BLaER1 treated with 17β-estradiol and CSF1 and Interleukin-3, amounts not matched to agents 10 nM and 100 nM (cell line): ENCODE results near the gene ZFP28.

ENCODE experiments used
- H3K27ac ChIP-seq, 11 experiments: shearing (Covaris generic); formaldehyde crosslinking; 2 replicates each; pipeline ENCODE4 v1.8.1; 2022
- H3K27me3 ChIP-seq, 11 experiments: shearing (Covaris generic); formaldehyde crosslinking; 2 replicates each; pipeline ENCODE4 v1.8.1; 2022
- H3K36me3 ChIP-seq, 11 experiments: shearing (Covaris generic); formaldehyde crosslinking; 2 replicates each; pipeline ENCODE4 v1.8.1; 2022
- H3K4me1 ChIP-seq, 10 experiments: shearing (Covaris generic); formaldehyde crosslinking; 2 replicates each; pipeline ENCODE4 v1.8.1; 2022
- H3K4me2 ChIP-seq, 11 experiments: shearing (Covaris generic); formaldehyde crosslinking; 2 replicates each; pipeline ENCODE4 v1.8.1; 2022
- H3K4me3 ChIP-seq, 10 experiments: shearing (Covaris generic); formaldehyde crosslinking; 2 replicates each; pipeline ENCODE4 v1.8.1; 2022
- H3K9ac ChIP-seq, 11 experiments: shearing (Covaris generic); formaldehyde crosslinking; 2 replicates each; pipeline ENCODE4 v1.8.1; 2022
- H3K9me3 ChIP-seq, 11 experiments: shearing (Covaris generic); formaldehyde crosslinking; replicated peaks in 1 of 11; 2 replicates each; pipeline ENCODE4 v1.8.1; 2022
- H4K20me1 ChIP-seq, 11 experiments: shearing (Covaris generic); formaldehyde crosslinking; 2 replicates each; pipeline ENCODE4 v1.8.1; 2022
- Cebpa-rat ChIP-seq, 11 experiments: shearing (Covaris generic); IDR thresholded peaks; 2 replicates each; pipeline ENCODE4 v1.8.1; 2022

ZFP28 gene

GRCh38 chr19:56538761-56539263 is at the start of gene ZFP28:
Gene ZFP28, plus strand, starts transcription at chr19:56538948. Its CDS starts 71 bp downstream, at chr19:56539019.
- no peak for TF ChIP-seq Cebpa-rat (IDR thresholded peaks at IDR 0.05)
- H3K4me2 ChIP-seq, result peak within 1 kb of the TSS; percentile 87 to 98 (median 93)
- H3K9me3 ChIP-seq, result peaks cover 82 to 93% (median 88%) of the 10 kb centered on the region in 11 experiments
- no peaks in the 10 kb centered on the region for H3K27me3 ChIP-seq
- peaks cover 10 to 27% (median 13%) of the 10 kb centered on the region in 10 experiments for H3K4me1 ChIP-seq
- H3K27ac ChIP-seq, result peak within 1 kb of the TSS; percentile 81 to 97 (median 93)
- H3K36me3 ChIP-seq, result peaks cover 37 to 58% (median 45%) of the 10 kb centered on the region in 11 experiments
- H4K20me1 ChIP-seq, result no peaks in the 10 kb centered on the region
- peak within 1 kb of the TSS; percentile 70 to 91 (median 83) for H3K4me3 ChIP-seq
- peak within 1 kb of the TSS; percentile 84 to 92 (median 89) for H3K9ac ChIP-seq

DNA sequence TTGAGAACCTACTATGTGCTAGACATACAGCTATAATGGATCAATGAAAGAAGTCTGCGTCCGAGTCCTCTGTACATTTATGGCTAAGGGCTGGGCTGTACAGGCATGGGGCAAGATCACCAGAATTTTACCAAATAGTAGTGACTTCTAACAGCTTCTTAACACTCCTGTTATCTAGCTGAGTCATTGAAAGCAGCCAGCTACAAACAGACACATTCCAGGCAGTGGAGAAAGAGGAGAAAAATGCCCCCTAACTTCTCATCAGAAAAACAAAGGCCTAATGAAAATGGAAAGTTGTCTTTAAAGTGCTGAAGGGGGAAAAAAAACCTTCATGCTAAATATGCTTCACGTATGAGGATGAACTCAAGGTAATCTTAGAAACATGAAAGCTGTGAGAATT is 47.3 kb upstream of the ZFP28 start:
- Histone ChIP-seq H3K27me3 (no peaks in the 10 kb centered on the region), H3K4me2 (no peak overlapping the region), H4K20me1 (no peaks in the 10 kb centered on the region), H3K9me3 (peaks cover 11 to 92% (median 36%) of the 10 kb centered on the region in 11 experiments; a peak in 18 of 22 replicates), H3K4me3 (no peak overlapping the region), H3K9ac (no peak overlapping the region), H3K4me1 (no peaks in the 10 kb centered on the region), H3K36me3 (no peaks in the 10 kb centered on the region), H3K27ac (no peak overlapping the region)
- TF ChIP-seq Cebpa-rat (IDR thresholded peaks at IDR 0.05), result no peak

- H3K27ac ChIP-seq, result no peak overlapping the region
- no peak overlapping the region for H3K9ac ChIP-seq
- TF ChIP-seq Cebpa-rat (IDR thresholded peaks at IDR 0.05), result no peak
- no peak overlapping the region for H3K4me3 ChIP-seq
- peaks cover 46 to 88% (median 66%) of the 10 kb centered on the region in 11 experiments for H3K9me3 ChIP-seq
- H3K27me3 ChIP-seq, result no peaks in the 10 kb centered on the region
- no peak overlapping the region for H3K4me2 ChIP-seq
- no peaks in the 10 kb centered on the region for H3K36me3 ChIP-seq
- no peaks in the 10 kb centered on the region for H4K20me1 ChIP-seq
- H3K4me1 ChIP-seq, result peaks cover 5 to 12% (median 7%) of the 10 kb centered on the region in 10 experiments; a peak in 16 of 20 replicates
Observed at GRCh38 chr19:56504581-56504980, 34.2 kb upstream of the ZFP28 start.

- Histone ChIP-seq H3K4me2 (peak within 1 kb of the TSS; percentile 76 to 96 (median 89)), H3K36me3 (peaks cover 0 to 21% (median 10%) of the 10 kb centered on the region in 11 experiments; a peak in 12 of 22 replicates), H3K4me1 (peaks cover 5 to 12% (median 7%) of the 10 kb centered on the region in 10 experiments; a peak in 16 of 20 replicates), H3K9ac (peak within 1 kb of the TSS; percentile 88 to 99 (median 97)), H4K20me1 (no peaks in the 10 kb centered on the region), H3K27me3 (no peaks in the 10 kb centered on the region), H3K4me3 (peak within 1 kb of the TSS; percentile 65 to 79 (median 75)), H3K9me3 (peaks cover 53 to 90% (median 74%) of the 10 kb centered on the region in 11 experiments), H3K27ac (peak within 1 kb of the TSS; percentile 89 to 99 (median 97))
- TF ChIP-seq Cebpa-rat (IDR thresholded peaks at IDR 0.05), result no peak
Observed at GRCh38 chr19:56507446-56508289, 31.1 kb upstream of the ZFP28 start, which contains the start of gene ZNF471. Gene ZNF471, plus strand, starts transcription at chr19:56507855. Its CDS starts 3,717 bp downstream, at chr19:56511572.

DNA sequence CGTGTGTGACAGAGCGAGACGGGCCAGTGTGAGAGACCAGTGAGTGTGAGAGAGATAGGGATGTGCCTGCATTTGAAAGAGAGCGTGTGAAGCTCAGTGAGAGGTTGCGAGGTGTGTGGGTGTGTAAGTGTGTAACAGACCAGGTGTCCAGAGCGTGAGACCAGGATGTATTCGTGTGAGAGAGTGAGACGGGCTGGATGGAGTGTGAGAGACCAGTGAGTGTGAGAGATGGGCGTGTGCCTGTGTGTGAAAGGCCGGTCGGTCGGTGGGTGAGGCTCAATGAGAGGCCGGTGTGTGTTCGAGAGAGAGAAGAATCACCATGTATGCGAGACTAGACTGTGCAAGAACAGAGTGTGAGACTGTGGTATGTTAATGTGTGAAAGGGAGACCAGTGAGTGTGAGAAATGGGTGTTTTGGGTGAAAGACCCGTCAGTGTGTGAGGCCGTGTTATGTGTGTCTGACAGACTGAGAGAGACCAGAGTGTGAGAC is 30.4 kb upstream of the ZFP28 start:
- TF ChIP-seq Cebpa-rat (IDR thresholded peaks at IDR 0.05), result no peak
- Histone ChIP-seq H3K4me3 (peak overlapping the region; percentile 65 to 79 (median 75)), H3K4me2 (peak overlapping the region; percentile 76 to 96 (median 89)), H3K9ac (peak overlapping the region; percentile 88 to 99 (median 97)), H3K27ac (peak overlapping the region; percentile 89 to 99 (median 97)), H3K36me3 (peaks cover 0 to 26% (median 17%) of the 10 kb centered on the region in 11 experiments; a peak in 14 of 22 replicates), H3K4me1 (peaks cover 5 to 12% (median 7%) of the 10 kb centered on the region in 10 experiments; a peak in 16 of 20 replicates), H4K20me1 (no peaks in the 10 kb centered on the region), H3K27me3 (no peaks in the 10 kb centered on the region), H3K9me3 (peaks cover 53 to 90% (median 73%) of the 10 kb centered on the region in 11 experiments)

DNA sequence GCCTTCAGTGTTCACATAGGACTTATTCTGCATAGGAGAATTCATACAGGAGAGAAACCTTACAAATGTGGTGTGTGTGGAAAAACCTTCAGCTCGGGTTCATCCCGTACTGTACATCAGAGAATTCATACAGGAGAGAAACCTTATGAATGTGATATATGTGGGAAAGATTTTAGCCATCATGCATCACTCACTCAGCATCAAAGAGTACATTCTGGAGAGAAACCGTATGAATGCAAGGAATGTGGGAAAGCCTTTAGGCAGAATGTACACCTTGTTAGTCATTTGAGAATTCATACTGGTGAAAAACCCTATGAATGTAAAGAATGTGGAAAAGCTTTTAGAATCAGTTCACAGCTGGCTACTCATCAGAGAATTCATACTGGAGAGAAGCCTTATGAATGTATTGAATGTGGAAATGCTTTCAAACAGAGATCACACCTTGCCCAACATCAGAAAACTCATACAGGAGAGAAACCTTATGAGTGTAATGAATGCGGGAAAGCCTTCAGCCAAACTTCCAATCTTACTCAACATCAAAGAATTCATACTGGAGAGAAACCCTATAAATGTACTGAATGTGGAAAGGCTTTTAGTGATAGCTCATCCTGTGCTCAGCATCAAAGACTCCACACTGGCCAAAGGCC is 13.4 kb upstream of the ZFP28 start:
- no peak overlapping the region for H3K27ac ChIP-seq
- TF ChIP-seq Cebpa-rat (IDR thresholded peaks at IDR 0.05), result no peak
- no peaks in the 10 kb centered on the region for H3K4me1 ChIP-seq
- H3K9ac ChIP-seq, result no peak overlapping the region
- no peaks in the 10 kb centered on the region for H4K20me1 ChIP-seq
- H3K36me3 ChIP-seq, result peaks cover 42 to 68% (median 55%) of the 10 kb centered on the region in 11 experiments
- no peaks in the 10 kb centered on the region for H3K27me3 ChIP-seq
- peak overlapping the region in 6 of 10 experiments; percentile 5 to 31 (median 21); a peak in 5 of 20 replicates for H3K4me3 ChIP-seq
- H3K9me3 ChIP-seq, result peaks cover 100% of the 10 kb centered on the region in 11 experiments
- no peak overlapping the region for H3K4me2 ChIP-seq

- TF ChIP-seq Cebpa-rat (IDR thresholded peaks at IDR 0.05), result no peak
- H3K4me3 ChIP-seq, result peak overlapping the region; percentile 55 to 88 (median 76)
- H3K36me3 ChIP-seq, result peaks cover 26 to 53% (median 34%) of the 10 kb centered on the region in 11 experiments
- H4K20me1 ChIP-seq, result no peaks in the 10 kb centered on the region
- H3K4me2 ChIP-seq, result peak overlapping the region in 10 of 11 experiments; percentile 54 to 91 (median 74); a peak in 18 of 22 replicates
- H3K9me3 ChIP-seq, result peaks cover 84 to 94% (median 89%) of the 10 kb centered on the region in 11 experiments
- no peaks in the 10 kb centered on the region for H3K27me3 ChIP-seq
- H3K27ac ChIP-seq, result no peak overlapping the region
- peaks cover 10 to 27% (median 13%) of the 10 kb centered on the region in 10 experiments for H3K4me1 ChIP-seq
- no peak overlapping the region for H3K9ac ChIP-seq
Observed at GRCh38 chr19:56537442-56537841, 1.3 kb upstream of the ZFP28 start.

- Histone ChIP-seq H3K36me3 (peaks cover 32 to 58% (median 40%) of the 10 kb centered on the region in 11 experiments), H3K4me1 (peaks cover 10 to 27% (median 13%) of the 10 kb centered on the region in 10 experiments), H3K4me2 (peak overlapping the region; percentile 54 to 91 (median 77)), H3K9ac (peak overlapping the region; percentile 80 to 92 (median 89)), H3K27me3 (no peaks in the 10 kb centered on the region), H3K9me3 (peaks cover 82 to 93% (median 88%) of the 10 kb centered on the region in 11 experiments), H4K20me1 (no peaks in the 10 kb centered on the region), H3K27ac (peak overlapping the region; percentile 81 to 97 (median 93)), H3K4me3 (peak overlapping the region; percentile 55 to 88 (median 76))
- TF ChIP-seq Cebpa-rat (IDR thresholded peaks at IDR 0.05), result no peak
Observed at GRCh38 chr19:56538254-56538760, 441 bp upstream of the ZFP28 start.
